ENCODE measurements around the gene CD177. TPM values are rescaled to one million over a fixed set of nuclear protein-coding genes. Genes with fewer than 3 reads are reported as not detected.
"Not testable (repeated sequence)": the region's sequence is repeated elsewhere in the genome, so short reads cannot be mapped to it uniquely, and the experiment has no call there.

The CD177 gene
- total RNA-seq, 1 donor from 2014 or later: not detected

DNA sequence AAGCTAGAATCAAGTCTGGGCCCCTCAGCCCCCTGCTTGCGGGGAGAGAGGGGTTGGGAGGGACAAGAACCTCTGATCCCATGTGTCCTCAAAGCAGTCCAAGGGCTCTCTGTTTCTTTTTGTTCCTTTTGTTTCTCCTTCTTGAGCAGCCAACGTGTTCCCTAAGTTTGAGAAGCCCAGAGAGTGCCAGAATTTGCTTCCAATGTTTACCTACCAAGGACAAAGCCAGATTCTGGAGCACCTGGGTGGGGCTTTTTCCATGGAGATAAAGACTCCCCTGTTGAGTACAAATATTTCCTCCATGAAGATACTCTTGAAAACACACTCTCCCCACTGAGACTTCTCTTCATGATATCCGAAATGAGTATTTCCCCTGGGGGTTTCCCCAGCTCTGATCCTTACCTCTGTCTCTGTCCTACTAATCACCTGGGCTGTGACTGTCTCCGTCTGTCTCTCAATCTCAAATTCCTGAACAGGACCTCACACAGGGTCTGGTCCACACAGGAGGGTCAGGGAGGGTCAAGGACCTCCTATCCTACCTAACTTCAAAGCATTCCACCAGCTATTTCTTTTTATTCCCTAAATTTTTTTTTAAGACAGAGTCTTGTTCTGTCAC, 27.4 kb downstream of the CD177 start:
- intact Hi-C loops (cut with micrococcal nuclease): no loop called here
- no peak overlapping the region for H3K27ac Mint-ChIP-seq
- no peak overlapping the region for H3K4me3 Mint-ChIP-seq
- peaks cover 6% of the 10 kb centered on the region for H3K27me3 Mint-ChIP-seq
- ChIA-PET POLR2A (no interaction called here), CTCF (no interaction called here)
- H3K4me1 Mint-ChIP-seq: peaks cover 4% of the 10 kb centered on the region
- H3K9me3 Mint-ChIP-seq: peaks cover 2% of the 10 kb centered on the region
- ATAC-seq (ENCODE audit: low read depth) (no peak), DNase-seq (no peak)
- TF ChIP-seq, protein P1, sequence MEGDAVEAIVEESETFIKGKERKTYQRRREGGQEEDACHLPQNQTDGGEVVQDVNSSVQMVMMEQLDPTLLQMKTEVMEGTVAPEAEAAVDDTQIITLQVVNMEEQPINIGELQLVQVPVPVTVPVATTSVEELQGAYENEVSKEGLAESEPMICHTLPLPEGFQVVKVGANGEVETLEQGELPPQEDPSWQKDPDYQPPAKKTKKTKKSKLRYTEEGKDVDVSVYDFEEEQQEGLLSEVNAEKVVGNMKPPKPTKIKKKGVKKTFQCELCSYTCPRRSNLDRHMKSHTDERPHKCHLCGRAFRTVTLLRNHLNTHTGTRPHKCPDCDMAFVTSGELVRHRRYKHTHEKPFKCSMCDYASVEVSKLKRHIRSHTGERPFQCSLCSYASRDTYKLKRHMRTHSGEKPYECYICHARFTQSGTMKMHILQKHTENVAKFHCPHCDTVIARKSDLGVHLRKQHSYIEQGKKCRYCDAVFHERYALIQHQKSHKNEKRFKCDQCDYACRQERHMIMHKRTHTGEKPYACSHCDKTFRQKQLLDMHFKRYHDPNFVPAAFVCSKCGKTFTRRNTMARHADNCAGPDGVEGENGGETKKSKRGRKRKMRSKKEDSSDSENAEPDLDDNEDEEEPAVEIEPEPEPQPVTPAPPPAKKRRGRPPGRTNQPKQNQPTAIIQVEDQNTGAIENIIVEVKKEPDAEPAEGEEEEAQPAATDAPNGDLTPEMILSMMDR (IDR thresholded peaks at IDR 0.05): no peak
- no peaks in the 10 kb centered on the region for H3K36me3 Mint-ChIP-seq (ENCODE audit: low read depth)

DNA sequence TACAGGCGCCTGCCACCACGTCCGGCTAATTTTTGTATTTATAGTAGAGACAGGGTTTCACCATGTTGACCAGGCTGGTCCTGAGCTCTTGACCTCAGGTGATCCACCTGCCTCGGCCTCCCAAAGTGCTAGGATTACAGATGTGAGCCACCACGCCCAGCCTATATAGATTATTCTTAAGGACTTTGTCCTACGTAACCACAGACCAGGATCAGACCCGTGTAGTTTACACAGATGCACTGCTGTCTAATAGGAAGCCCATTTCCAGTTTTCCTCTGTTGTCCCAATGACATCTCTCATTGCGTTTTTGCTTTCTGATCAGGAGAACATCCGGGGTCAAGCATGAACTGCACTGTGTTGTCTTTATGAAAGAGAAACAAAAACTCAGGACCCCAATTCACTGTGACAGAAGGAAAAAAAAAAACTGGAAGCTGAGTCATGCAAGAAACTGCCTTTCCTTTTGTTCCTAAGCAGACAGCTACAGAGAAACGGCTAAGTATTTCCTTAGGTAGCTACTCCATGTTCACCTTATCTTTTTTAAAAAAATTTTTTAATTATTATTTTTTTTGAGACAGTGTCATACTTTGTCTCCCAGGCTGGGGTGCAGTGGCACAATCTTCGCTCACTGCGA, 29.2 kb downstream of the CD177 start:
- CTCF ChIA-PET; H3K9me3 Mint-ChIP-seq; H3K27ac Mint-ChIP-seq; ATAC-seq (ENCODE audit: low read depth); H3K27me3 Mint-ChIP-seq; intact Hi-C loops (cut with micrococcal nuclease); H3K4me3 Mint-ChIP-seq; DNase-seq; H3K36me3 Mint-ChIP-seq (ENCODE audit: low read depth); POLR2A ChIA-PET: not testable (repeated sequence)
- peaks cover 12% of the 10 kb centered on the region for H3K4me1 Mint-ChIP-seq

DNA sequence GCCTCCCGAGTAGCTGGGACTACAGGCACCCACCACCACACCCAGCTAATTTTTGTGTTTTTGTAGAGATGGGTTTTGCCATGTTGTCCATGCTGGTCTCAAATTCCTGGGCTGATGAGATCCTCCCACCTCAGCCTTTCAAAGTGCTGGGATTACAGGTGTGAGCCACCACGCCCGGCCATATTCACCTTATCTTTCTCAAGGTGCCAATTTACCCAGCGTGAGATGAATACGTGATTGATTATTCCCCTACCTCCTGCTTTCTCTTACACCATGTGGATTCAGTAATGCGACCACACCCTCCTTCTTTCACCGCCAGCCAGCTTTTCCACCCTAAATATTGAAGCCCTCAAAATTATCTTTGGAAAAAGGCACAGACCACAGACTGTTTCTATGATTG, 29.8 kb downstream of the CD177 start:
- POLR2A ChIA-PET: interaction anchor here (0.7 kb wide), 1 partner anchor 90 kb away, joined by 3 read pairs; no protein-coding TSS in a partner anchor
- H3K27ac Mint-ChIP-seq; H3K9me3 Mint-ChIP-seq; intact Hi-C loops (cut with micrococcal nuclease); CTCF ChIA-PET; H3K4me3 Mint-ChIP-seq; ATAC-seq (ENCODE audit: low read depth); H3K27me3 Mint-ChIP-seq; DNase-seq; H3K36me3 Mint-ChIP-seq (ENCODE audit: low read depth): not testable (repeated sequence)
- peaks cover 12% of the 10 kb centered on the region for H3K4me1 Mint-ChIP-seq

DNA sequence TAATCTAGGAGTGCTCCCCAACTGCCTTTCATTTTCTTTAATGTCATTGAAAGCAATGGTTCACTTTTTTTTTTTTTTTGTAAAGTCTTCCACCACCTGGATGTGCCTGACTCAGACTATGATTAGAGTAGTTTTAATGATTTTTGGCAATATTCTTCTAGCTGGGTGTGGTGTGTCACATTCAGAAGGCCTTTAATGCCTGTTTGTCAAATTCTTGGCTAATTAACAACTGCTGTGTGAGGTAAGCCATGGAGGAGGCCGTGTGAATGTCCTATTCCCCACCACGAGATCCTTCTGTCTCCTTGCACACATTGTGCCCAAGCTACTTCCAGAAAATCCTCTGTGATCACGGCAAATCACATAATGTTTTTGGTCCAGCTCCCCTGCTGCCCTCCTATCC, 30.3 kb downstream of the CD177 start:
- H3K27me3 Mint-ChIP-seq; CTCF ChIA-PET; H3K27ac Mint-ChIP-seq; H3K4me3 Mint-ChIP-seq; ATAC-seq (ENCODE audit: low read depth); DNase-seq; H3K9me3 Mint-ChIP-seq; H3K36me3 Mint-ChIP-seq (ENCODE audit: low read depth); intact Hi-C loops (cut with micrococcal nuclease): not testable (repeated sequence)
- peaks cover 12% of the 10 kb centered on the region for H3K4me1 Mint-ChIP-seq
- POLR2A ChIA-PET: interaction anchor here (0.7 kb wide), 1 partner anchor 89 kb away, joined by 3 read pairs; no protein-coding TSS in a partner anchor

DNA sequence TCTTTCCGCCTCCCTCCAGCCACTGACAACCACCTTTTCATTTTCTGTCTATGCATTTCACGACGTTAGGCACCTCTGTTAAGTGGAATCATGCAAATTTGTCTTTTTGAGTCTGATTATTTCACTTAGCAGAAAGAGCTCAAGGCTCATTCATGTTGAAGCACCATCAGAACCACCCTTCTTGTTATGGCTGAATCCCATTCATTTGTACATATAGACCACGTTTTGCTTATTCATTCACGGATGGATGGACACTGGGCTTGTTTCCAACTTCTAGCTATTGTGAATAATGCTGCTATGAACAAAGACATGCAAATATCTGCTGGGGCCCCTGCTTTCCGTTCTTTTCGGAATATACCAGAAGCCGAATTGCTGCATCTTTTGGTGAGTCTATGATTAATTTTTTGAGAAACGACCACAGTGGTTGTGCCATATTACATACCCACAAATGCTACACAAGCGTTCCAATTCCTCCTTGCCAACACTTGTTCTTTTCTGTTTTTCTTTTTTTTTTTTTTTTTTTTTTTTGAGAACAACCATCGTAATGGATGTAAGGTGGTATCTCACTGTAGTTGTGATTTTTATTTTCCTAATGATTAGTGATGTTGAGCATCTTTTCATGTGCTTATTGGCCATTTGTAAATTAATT, 37.5 kb downstream of the CD177 start:
- CTCF ChIA-PET; H3K4me1 Mint-ChIP-seq; intact Hi-C loops (cut with micrococcal nuclease); H3K9me3 Mint-ChIP-seq; DNase-seq; H3K27ac Mint-ChIP-seq; POLR2A ChIA-PET; H3K27me3 Mint-ChIP-seq; H3K4me3 Mint-ChIP-seq; ATAC-seq (ENCODE audit: low read depth); H3K36me3 Mint-ChIP-seq (ENCODE audit: low read depth): not testable (repeated sequence)

DNA sequence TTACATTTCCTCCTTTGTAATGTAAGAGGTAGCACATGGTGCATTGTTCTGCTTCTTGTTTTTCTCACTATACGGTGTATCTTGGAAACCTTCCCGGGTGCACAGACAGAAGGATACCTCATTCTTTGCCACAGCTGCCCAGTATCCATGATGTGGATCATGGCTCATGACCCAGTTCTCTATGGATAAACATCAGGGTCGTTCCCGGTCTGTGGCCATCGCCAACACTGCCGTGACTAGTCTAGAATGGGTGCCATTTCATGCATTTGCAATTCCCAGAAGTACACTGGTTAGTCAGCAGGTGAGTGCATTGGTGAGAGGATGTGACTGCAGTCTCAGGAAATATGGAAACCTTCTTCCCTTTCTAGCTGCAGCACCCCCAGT, 38.1 kb downstream of the CD177 start:
- intact Hi-C loops (cut with micrococcal nuclease); H3K4me1 Mint-ChIP-seq; H3K36me3 Mint-ChIP-seq (ENCODE audit: low read depth); H3K27me3 Mint-ChIP-seq; CTCF ChIA-PET; H3K27ac Mint-ChIP-seq; DNase-seq; ATAC-seq (ENCODE audit: low read depth); H3K9me3 Mint-ChIP-seq; H3K4me3 Mint-ChIP-seq; POLR2A ChIA-PET: not testable (repeated sequence)

DNA sequence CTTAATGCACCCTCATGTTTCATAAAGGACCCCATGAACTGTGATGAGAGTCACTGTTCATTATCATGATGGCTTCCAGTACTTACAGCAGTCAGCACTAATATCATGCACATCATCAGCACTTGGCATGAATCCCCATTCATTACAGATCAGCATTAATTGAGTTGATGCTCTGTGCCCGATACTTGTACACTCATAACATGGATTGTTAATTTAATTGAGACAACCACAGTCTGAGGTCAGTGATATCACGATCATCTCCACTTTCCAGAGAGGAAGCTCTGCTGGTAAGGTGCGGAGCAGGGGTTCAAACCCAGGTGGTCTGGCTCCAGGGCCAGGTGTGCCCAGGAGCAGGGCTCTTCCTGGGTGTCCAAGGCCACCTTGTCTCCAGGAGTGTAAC, 40.0 kb downstream of the CD177 start:
- intact Hi-C loops (cut with micrococcal nuclease); H3K9me3 Mint-ChIP-seq; POLR2A ChIA-PET; DNase-seq; ATAC-seq (ENCODE audit: low read depth); H3K4me1 Mint-ChIP-seq; H3K27ac Mint-ChIP-seq; H3K4me3 Mint-ChIP-seq; H3K27me3 Mint-ChIP-seq; H3K36me3 Mint-ChIP-seq (ENCODE audit: low read depth); CTCF ChIA-PET: not testable (repeated sequence)

DNA sequence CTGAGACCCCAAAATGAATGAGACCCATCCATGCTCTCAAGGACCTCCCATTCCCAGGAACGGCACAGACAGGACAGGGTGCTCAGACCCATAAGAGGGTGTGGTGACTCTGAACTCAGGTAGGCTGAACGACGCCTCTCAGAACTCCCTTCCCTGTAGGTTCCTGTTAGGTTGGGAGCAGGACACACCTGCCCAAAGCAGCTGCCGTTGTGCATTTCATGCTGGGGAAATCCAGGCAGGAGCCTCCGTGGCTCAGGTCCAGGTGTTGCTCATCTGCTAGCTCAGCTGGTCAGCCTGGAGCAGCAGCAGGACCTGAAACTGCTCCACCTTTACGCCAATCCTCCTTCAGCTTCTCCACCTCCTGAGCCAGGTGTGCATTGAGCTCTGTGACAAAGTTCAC, 42.1 kb downstream of the CD177 start:
- no peak for ATAC-seq (ENCODE audit: low read depth)
- TF ChIP-seq, protein P1 (IDR thresholded peaks at IDR 0.05): no peak
- H3K27ac Mint-ChIP-seq: no peak overlapping the region
- no peaks in the 10 kb centered on the region for H3K4me1 Mint-ChIP-seq
- no peaks in the 10 kb centered on the region for H3K36me3 Mint-ChIP-seq (ENCODE audit: low read depth)
- ChIA-PET POLR2A (no interaction called here), CTCF (no interaction called here)
- peaks cover 15% of the 10 kb centered on the region for H3K27me3 Mint-ChIP-seq
- no peak for DNase-seq
- intact Hi-C loops (cut with micrococcal nuclease): no loop called here
- H3K9me3 Mint-ChIP-seq: no peaks in the 10 kb centered on the region
- no peak overlapping the region for H3K4me3 Mint-ChIP-seq

Data from activated B cell treated with CpG ODN at 0.5 μM for 24 hours (primary cell).